ENCODE results near the gene SMIM15. TPM values are rescaled to one million over a fixed set of nuclear protein-coding genes. Genes with fewer than 3 reads are reported as not detected.

Gene SMIM15
- total and polyA plus RNA-seq, 2 of the 13 experiments (the other 11 are each of a cell fraction or from before 2014, with no cell fraction given): 12.7 to 58.2 TPM

GRCh38 chr5:61162010-61162831 lies at the start of gene SMIM15 (continued):
- TF ChIP-seq E2F2 (CRISPR knock-in tag; IDR thresholded peaks at IDR 0.05; ENCODE audit: borderline replicate concordance) (peak; percentile 66; the same call in 1 of the 2 replicates), ZNF720 (CRISPR knock-in tag; IDR thresholded peaks at IDR 0.05) (no peak), ATF7-NPFF (CRISPR knock-in tag; IDR thresholded peaks at IDR 0.05; ENCODE audit: low read depth) (peak; percentile 77), PHF8 (CRISPR knock-in tag; IDR thresholded peaks at IDR 0.05) (peak; percentile 97), ZNF580 (CRISPR knock-in tag; IDR thresholded peaks at IDR 0.05; ENCODE audit: borderline replicate concordance, low read depth) (peak; percentile 25; the same call in 1 of the 2 replicates), HOXA9 (CRISPR knock-in tag; IDR thresholded peaks at IDR 0.05; ENCODE audit: borderline replicate concordance) (peak; percentile 91), ELF4 (CRISPR knock-in tag; IDR thresholded peaks at IDR 0.05; ENCODE audit: borderline replicate concordance) (peak; percentile 70; the same call in 1 of the 2 replicates), KMT2A (CRISPR knock-in tag; IDR thresholded peaks at IDR 0.05) (peak; percentile 82; the same call in 1 of the 2 replicates), PCBP1 (IDR thresholded peaks at IDR 0.05; ENCODE audit: borderline replicate concordance, low read depth, low read length) (peak; percentile 93), NR1H2 (CRISPR knock-in tag; IDR thresholded peaks at IDR 0.05; ENCODE audit: borderline replicate concordance, low read depth) (no peak), IRX3 (CRISPR knock-in tag; IDR thresholded peaks at IDR 0.05; ENCODE audit: borderline replicate concordance, low read depth) (no peak; the same call in none of the 2 replicates), ARNT (IDR thresholded peaks at IDR 0.05) (no peak), ZNF251 (CRISPR knock-in tag; IDR thresholded peaks at IDR 0.05) (peak; percentile 50; the same call in 1 of the 2 replicates), HNRNPUL1 (IDR thresholded peaks at IDR 0.05; ENCODE audit: low read depth, low read length) (no peak), PPARG (CRISPR knock-in tag; conservative IDR thresholded peaks at IDR 0.05) (no peak), ETV6 (CRISPR knock-in tag; conservative IDR thresholded peaks at IDR 0.05) (peak; percentile 58; the same call in 1 of the 2 replicates), HMGA1 (CRISPR knock-in tag; conservative IDR thresholded peaks at IDR 0.05) (no peak), NONO (IDR thresholded peaks at IDR 0.05) (no peak), NONO (CRISPR knock-in tag; conservative IDR thresholded peaks at IDR 0.05) (peak; percentile 82), ARID2 (CRISPR knock-in tag; IDR thresholded peaks at IDR 0.05; ENCODE audit: borderline replicate concordance) (no peak), ZNF232 (CRISPR knock-in tag; IDR thresholded peaks at IDR 0.05; ENCODE audit: borderline replicate concordance) (peak; percentile 20; the same call in 1 of the 2 replicates), ZNF616 (CRISPR knock-in tag; IDR thresholded peaks at IDR 0.05; ENCODE audit: low read depth) (no peak), ZBTB44 (CRISPR knock-in tag; IDR thresholded peaks at IDR 0.05) (no peak), ZNF432 (CRISPR knock-in tag; IDR thresholded peaks at IDR 0.05; ENCODE audit: borderline replicate concordance) (no peak), ZSCAN5A (CRISPR knock-in tag; IDR thresholded peaks at IDR 0.05; ENCODE audit: borderline replicate concordance) (0 out of 2 replicates have a peak, but pooled peaks have one; percentile 16), KLF12 (CRISPR knock-in tag; IDR thresholded peaks at IDR 0.05; ENCODE audit: borderline replicate concordance) (peak; percentile 85)
